H1 (cell line): ENCODE measurements around the gene SYT14.

Experiments
- MAFK ChIP-seq: IDR thresholded peaks from 2 replicates; pipeline ENCODE4 v1.6.1; 2012; ENCODE audit warnings: low read depth, mild to moderate bottlenecking, improper control_type of control experiment, low read length
- POLR2A ChIP-seq, 2 experiments: IDR thresholded peaks; 1 replicate in 1 of 2; 2 replicates in 1 of 2; pipeline ENCODE4 v1.6.1; 2011; ENCODE audit warnings: low read depth in 2 of 2, low read length in 2 of 2, mild to moderate bottlenecking in 2 of 2; ENCODE audit errors: control extremely low read depth in 1 of 2
- SP1 ChIP-seq: IDR thresholded peaks from 2 replicates; pipeline ENCODE4 v1.6.1; 2011; ENCODE audit warnings: low read depth, low read length
- TCF12 ChIP-seq: IDR thresholded peaks from 2 replicates; pipeline ENCODE4 v1.6.1; 2011; ENCODE audit warnings: low read depth, mild to moderate bottlenecking, low read length
- TEAD4 ChIP-seq: IDR thresholded peaks from 2 replicates; pipeline ENCODE4 v1.6.1; 2012; ENCODE audit warnings: low read depth, low read length, inconsistent platforms, mixed read lengths
- TF ChIP-seq, protein P1 (sequence below): IDR thresholded peaks from 2 replicates; pipeline ENCODE4 v1.6.1; 2012; ENCODE audit warnings: inconsistent platforms
- TF ChIP-seq, protein P2 (sequence below), 3 experiments: IDR thresholded peaks; 1 replicate in 2 of 3; 2 replicates in 1 of 3; pipeline versions ENCODE4 v1.5.1 to v1.6.1; 2011; ENCODE audit warnings: low read length in 3 of 3, mild to moderate bottlenecking in 3 of 3, inconsistent platforms in 2 of 3, low read depth in 1 of 3, moderate library complexity in 1 of 3; ENCODE audit not compliant: insufficient read depth in 1 of 3; ENCODE audit errors: control extremely low read depth in 1 of 3

DNA sequence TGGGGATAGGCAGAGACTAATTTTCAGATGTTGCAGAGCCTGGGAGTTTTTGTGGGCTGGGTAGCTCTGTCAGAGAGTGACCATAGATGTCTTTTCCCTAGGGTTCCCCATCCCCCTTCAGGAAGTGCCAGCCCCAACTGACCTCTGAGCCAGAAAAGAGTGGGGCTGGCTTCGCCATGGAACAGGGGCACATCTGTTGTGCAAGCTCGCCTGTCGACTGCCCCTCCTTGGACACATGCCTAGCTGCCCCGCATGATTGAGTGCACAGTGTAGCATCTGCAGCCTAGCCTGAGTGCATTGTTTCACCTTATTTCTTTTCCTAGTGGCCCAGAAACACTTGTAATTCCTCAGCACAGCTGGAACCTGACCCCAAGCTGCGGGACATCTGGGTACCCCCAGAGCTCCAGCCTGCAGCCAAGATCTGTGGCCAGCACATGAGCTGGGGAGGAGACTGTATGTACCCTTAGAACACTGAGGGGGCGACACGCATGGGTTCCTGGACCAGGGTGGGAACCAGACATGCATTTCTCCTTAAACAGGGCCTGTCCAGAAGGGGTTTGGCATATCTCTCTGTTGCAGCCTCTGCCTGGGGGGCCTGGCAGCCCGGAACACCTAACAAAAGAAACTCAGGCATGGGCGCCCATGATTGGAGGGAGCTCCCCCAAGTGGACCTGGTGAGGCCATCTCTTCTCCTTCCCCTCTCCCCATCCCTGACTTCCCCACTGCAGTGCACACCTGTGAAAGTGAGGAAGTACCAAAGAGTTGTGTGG lies 55.2 kb downstream of the SYT14 start:
- TF ChIP-seq, protein P1, sequence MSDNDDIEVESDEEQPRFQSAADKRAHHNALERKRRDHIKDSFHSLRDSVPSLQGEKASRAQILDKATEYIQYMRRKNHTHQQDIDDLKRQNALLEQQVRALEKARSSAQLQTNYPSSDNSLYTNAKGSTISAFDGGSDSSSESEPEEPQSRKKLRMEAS: no peak
- TF ChIP-seq, protein P2, sequence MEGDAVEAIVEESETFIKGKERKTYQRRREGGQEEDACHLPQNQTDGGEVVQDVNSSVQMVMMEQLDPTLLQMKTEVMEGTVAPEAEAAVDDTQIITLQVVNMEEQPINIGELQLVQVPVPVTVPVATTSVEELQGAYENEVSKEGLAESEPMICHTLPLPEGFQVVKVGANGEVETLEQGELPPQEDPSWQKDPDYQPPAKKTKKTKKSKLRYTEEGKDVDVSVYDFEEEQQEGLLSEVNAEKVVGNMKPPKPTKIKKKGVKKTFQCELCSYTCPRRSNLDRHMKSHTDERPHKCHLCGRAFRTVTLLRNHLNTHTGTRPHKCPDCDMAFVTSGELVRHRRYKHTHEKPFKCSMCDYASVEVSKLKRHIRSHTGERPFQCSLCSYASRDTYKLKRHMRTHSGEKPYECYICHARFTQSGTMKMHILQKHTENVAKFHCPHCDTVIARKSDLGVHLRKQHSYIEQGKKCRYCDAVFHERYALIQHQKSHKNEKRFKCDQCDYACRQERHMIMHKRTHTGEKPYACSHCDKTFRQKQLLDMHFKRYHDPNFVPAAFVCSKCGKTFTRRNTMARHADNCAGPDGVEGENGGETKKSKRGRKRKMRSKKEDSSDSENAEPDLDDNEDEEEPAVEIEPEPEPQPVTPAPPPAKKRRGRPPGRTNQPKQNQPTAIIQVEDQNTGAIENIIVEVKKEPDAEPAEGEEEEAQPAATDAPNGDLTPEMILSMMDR (IDR thresholded peaks at IDR 0.05; ENCODE audit: control extremely low read depth in 1 of 3, insufficient read depth in 1 of 3, low read depth in 1 of 3, low read length in 3 of 3): no peak
- TF ChIP-seq POLR2A (IDR thresholded peaks at IDR 0.05; ENCODE audit: control extremely low read depth in 1 of 2, low read depth in 2 of 2, low read length in 2 of 2): no peak
- TF ChIP-seq MAFK: no peak
- TF ChIP-seq SP1: no peak
- TF ChIP-seq TEAD4: no peak
- TF ChIP-seq TCF12: no peak
